HL-60 (cell line): ENCODE data around the gene PDE4B.

Experiments
- POLR2AphosphoS5 ChIP-seq: IDR thresholded peaks from 2 replicates; pipeline ENCODE4 v1.6.1; 2012; ENCODE audit warnings: low read depth
- REST ChIP-seq: IDR thresholded peaks from 2 replicates; pipeline ENCODE4 v1.6.1; 2012; ENCODE audit warnings: low read depth; ENCODE audit not compliant: insufficient replicate concordance

- TF ChIP-seq POLR2AphosphoS5 (no peak), REST (no peak)
Measured at GRCh38 chr1:66366634-66367033, 573.9 kb downstream of the PDE4B start.
